Measurements from ENCODE around the gene TICRR. TPM values are rescaled to one million over a fixed set of nuclear protein-coding genes. Genes with fewer than 3 reads are reported as not detected.

TICRR gene
- total RNA-seq, 1 experiment from 2014 or later = 11.7 TPM

DNA sequence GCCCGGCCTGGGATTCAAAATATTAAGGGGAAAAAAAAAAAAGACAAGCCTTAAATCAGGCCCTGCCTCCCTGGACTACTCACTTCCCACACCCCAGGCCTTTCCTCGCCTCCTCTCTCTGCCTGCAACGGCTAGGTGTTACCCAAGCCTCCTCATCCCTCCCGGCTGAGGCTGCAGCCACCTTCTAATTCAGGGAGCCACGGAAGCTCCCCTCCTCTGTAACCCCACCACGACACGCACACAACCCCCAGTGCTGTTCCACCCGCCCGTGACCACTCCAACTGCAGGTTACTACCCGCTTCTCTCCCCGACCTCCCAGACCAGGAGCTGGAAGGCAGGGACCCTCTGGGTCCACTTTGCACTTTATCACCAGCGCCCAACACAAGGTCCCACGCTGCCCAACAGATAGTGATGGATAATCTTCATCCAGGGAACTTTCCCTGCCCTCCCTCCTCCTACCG lies 79.1 kb downstream of the TICRR start:
- peak; percentile 45 for DNase-seq (ENCODE audit: low read depth)

DNA sequence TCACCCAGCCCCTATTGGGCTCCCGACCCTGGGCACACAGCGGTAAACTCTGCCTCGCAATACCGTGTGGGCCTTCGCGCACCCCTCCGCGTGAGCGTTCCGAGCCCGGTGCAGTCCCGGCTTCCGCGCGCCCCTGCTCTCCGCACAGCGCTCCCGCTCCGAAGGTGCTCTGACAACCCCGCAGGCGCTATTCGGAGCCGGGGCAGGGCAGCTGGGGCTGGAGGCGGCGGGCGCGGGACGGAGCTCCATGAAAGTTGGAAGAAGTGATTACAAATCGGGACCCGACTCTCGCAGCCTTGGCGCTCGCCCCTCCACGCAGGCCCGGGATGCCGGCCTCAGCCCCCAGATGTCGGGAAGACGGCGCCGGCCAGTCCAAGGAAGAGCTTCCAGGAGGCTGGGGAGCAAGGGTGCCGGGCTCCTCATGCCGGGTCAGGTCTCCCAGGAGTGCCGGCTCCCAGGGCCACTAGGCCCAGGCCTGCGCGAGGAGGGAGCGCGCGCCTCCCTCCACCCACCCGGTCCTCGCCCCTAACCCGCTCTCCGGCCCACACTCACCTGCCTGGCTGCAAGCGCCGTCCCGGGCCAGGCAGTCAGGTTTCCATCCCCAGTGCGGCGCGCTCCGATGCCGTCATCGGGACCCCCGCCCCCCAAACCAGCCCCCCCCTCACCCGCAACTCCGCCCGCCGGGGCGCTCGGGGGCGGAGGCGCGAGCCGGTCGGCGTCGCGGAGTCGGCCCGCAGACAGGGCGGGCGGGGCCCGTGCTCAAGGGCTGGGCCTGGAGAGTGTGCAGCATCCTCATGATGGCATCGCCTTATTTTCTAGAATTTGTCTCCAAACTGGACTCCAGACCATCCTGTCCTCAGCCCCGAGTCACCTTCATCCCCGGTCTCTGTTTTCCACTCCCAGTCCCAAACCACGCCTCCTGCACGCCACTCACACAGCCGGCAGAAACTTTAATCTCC lies 79.9 kb downstream of the TICRR start, which contains the start of gene KIF7:
Gene KIF7, minus strand, starts transcription at position 621 of the 959 bp plus-strand sequence. CDS start 2,537 bp downstream, outside the sequence.
- DNase-seq (ENCODE audit: low read depth) = peak; percentile 42

DNA sequence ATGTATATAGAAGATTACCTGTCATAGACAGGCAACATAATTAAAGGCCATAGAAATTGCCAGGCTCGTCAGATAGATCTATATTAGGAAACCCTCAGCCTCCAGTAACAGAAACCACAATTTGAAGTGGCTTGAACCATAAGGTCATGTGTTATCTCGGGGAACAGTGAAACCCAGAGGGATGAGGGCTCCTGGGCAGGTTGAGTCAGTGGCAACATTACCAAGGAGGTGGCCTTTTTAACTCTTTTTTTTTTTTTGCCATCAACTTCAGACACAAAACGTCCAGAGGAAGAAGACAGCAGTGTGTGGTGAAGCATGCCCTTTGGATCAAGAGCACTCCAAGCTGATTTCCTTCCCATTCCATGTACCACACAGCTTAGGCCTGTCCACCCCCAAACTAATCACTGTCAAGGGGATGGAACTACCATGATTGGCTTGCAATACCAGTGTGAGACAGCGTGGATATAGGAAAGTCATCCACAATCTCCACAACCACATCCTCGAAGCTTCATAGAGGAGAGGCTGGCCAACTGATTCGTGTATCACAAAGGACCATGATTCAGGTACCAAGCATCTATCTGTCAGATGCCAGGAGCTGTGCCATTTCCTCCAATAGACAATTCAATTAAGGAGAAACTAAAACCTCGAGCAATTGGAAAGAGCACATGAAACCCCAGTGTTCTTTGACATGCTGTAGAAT lies 81.0 kb downstream of the TICRR start:
- peak; percentile 58 for DNase-seq (ENCODE audit: low read depth)

DNA sequence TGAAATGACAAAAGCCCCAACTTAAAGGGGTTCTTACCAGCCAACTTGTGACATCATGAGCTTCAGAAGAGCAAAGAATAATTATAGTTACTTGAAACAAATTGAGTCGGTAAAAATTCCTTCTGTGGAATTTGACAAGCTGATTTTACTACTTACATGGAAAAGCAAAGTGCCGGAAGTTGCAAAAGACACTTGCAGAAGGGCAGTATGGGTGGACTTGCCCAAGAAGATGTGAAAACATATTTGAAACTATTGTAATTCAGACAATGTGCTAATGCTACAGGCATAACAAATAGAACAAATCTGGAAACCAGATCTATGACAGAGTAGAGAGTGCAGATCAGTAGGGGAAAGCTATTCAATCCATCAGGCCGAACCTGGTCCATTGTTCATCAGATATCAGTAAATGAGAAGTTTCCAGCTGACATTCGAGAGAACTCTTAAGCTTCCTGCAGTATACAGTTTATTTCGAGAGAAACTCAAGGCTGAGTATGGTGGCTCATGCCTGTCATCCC lies 82.5 kb downstream of the TICRR start:
- DNase-seq (ENCODE audit: low read depth) = no peak

DNA sequence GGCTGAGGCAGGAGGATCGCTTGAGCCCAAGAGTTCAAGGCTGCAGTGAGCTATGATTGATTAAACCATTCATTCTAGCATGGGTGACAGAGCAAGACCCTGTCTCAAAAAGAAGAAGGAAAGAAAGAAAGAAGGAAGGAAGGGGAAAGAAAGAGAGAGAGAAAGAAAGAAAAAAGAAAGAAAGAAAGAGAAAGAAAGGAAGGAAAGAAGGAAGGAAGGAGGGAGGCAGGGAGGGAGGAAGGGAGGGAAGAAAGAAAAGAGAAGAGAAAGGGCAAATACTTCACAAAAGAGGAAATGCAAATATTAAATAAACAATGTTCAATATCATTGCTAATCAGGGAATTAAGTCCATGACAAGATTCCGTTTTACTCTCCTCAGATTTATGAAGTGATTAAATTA lies 84.0 kb downstream of the TICRR start:
- DNase-seq (ENCODE audit: low read depth) = no peak

DNA sequence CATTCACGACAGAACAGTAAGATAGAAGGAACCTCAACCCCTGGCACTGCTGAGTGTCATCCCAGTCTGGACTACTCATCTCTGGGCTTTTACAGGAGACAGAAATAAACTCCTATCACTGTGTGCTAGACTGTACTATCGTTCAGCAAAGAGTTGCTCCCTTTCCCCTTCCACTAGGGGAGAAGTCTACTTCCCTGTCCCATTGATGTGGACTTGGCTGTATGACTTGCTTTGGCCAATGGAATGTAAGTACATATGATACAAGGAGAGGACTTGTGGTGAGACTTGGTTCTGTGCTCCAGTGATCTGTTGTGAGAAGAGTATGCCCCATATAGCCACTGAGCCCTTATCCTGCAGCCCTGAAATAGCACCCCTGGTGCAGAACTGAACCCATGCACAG lies 85.3 kb downstream of the TICRR start:
- no peak for DNase-seq (ENCODE audit: low read depth)

DNA sequence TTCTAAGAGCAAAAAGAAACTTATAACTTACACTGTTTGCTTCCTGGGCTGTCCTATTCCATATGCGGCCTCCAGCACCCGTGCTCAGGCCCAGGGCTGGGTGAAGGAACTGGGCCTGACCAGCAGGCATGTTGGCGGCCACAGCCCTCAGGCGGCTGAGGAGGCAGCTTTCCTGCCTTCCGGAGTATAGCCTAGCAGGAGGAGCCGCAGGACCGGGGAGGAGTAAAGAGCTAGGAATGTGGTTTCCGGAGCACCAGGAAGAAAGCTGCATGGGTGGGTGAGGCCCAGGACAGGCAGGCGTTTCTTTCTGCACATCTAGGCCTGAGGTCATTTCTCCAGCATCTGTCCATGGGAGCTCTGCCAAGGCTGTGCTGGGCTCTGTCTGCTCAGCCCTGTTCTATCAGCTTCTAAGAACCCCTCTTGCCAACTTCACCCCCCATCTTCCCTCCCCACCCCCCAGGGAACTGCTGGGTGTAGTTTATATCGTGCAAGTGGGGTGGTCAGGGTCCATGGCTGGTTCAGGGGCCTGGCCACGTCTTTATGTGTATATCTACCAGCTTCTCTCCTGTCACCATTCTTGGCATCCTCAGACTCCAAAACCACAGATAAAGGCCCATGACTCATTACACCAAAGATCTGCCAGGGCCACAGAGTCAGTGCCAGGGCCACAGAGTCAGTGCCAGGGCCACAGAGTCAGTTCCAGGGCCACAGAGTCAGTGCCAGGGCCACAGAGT lies 87.8 kb downstream of the TICRR start:
- DNase-seq (ENCODE audit: low read depth) = peak; percentile 99

DNA sequence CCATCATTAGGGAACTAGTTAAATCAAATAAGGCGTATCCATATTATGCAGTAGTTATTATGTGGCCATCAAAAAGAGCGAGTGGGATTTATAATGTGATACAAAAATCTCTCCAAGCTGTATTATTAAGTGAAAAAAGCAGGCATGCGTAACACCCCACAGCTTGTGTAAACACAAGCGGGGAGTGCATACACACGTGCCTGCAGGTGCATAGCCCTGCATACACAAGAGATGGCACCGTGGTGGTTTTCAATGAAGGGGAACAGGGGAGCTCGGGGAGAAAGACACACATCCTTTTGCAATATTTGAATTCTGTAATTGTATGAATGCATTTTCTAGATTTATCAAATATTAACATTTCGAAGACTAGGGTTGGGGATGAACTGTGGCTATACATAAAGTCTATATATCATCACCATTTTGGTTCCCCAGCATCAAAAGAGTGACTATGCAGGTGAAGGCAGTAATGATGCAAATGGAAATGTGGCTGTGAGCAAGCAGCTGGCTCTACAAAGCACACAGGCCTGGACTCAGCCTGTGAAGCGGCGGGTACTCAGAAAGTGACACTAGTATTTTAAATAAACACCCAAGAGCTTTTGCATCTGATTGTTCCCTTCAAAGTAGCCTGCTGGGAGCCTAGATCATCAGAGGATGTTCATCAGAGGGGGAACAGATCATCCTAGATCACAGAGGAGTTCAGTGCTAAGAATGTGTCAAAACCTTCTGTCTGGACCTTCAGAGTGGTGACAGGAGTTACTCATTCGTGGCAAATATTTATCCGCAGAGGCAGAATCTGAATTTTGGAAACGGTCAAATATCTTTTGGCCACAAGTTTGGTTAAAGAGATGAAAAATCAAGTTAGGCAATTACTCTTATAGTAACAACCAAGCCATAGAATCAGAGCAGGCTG lies 89.4 kb downstream of the TICRR start:
- DNase-seq (ENCODE audit: low read depth) = peak; percentile 20

DNA sequence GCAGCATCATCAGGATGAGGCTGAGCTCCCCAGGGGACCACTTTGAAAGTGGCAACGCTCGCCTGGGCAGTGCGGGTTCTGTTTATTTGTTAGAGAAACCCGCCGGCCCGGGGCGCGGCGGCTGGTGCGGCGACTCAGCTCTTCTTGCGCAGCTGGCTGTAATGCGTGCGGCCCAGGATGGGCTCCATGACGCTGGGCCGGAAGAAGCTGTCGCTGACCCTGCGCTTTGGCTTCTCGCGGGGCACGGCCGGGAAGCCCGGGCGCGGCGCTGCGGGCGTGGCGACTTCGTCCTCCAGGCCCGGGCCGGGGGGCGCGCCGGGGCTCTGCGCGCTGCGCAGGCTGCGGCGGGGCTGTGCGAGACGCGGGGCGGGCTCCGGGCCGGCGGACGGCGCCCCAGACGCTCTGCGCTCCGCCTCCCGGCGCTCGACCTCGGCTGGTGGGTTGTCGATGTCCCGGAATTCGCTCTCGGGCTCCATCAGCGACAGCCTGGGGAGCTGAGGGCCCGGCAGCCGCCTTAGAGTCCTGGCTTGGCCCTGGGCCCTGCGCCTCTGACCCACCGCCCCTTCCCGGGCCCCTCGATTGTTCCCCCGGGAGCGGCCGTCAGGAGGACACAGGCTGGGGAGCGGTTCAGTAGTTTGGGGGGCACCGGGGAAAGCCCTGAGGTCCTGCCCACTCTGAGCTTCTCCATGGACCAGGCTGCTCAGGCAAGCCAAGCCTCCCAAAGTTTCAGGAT lies 90.3 kb downstream of the TICRR start:
- DNase-seq (ENCODE audit: low read depth) = peak; percentile 78

DNA sequence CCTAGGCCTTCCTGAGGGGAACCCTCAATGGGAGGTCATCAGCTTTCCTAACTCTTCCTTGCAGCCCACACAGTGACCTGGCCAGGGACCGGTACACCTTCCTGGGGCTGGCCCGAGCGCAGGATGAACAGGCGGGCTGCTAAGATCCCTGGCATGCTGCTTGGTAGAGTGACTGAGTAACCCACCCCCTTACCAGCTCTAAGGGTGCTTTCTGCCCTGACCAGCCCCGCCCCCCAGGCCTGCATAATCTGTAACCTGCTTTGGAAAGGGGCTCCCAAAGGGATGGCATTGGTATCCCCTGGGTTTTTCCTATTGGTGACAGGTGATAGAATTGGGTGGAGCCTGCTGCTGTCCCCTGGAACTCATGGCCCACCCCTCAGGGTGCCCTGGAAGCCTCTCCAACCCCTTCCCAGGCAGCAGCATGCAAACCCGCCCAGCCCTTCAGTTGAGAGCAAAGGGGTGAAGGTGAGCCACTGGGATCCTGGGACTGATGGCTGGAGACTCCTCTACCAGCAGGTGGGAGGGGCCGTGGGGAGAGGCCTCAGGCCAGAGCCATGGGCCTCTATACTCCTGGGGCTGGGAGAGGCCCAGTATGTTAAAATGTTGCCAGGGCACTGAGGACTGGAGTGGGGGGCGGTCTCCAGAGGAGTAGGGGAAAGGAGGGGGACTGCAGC lies 91.1 kb downstream of the TICRR start:
- no peak for DNase-seq (ENCODE audit: low read depth)

DNA sequence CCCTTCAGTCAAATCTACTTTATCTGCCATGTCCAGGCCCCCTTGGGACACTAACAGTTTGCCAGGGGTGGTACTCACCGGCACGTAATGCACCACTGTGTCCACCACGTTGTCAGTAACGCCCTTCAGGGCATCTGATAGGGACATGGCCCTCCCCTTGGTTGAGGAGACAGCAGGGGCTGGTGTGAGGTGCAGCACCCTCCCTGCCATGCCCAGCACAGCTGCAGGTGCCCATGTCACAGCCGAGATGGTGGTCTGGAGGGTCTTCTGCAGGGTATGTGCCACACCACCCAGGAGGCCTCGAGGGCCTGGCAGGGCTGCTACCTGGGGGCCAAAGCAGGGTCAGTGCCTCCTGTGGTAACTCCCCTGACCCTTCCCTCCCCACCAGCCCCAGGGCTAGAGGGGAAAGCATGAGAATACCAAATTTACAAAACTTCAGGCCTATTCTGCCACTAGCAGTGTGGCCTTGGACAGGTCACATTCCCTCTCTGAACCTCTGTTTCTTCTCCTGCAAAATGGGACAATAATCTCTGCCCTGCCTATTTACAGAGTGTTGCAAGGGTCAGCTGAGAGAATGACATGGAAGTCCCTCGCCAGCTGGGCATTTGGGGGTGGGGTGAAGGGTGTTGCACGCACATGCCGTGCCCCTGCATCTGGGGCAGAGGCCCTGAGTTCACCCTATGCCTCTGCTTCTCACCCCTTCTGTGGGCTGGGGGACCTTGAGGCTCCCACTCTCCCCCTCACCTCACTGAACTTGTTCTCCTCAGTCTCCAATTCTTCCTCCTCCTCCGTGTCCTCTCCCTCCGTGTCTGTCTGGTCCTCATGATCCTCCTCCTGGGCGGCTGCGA lies 91.8 kb downstream of the TICRR start:
- no peak for DNase-seq (ENCODE audit: low read depth)

DNA sequence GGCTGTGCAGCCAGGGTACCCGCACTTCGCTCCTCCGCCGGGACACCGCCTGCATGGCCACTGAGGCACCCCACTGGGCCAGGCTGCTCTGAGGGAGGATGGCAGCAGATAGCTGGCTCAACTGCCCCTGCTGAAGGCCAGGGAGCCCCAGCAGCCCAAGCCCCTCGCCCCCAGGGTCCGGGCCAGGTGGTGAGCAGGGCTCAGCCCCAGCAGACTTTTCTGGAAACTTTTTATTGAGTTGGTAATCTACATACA lies 92.4 kb downstream of the TICRR start:
- DNase-seq (ENCODE audit: low read depth) = no peak

DNA sequence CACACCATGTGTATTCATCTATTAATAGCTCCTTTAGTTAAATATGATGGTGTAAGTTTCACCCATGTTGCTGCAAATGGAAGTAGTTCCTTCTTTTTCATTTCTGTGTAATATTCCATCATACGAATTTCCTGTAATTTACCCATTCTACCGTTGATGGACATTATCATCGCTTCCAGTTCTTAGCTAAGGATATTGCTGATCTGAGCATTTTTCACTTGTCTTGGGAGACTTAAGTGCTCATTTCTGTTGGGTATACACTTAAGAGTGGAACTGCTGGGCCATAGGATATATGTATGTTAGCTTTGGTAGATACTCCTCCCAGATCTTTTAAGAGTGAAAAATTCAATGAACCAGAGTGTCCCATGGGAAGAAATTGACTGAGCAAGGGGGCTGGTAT lies 92.9 kb downstream of the TICRR start:
- DNase-seq (ENCODE audit: low read depth) = no peak

DNA sequence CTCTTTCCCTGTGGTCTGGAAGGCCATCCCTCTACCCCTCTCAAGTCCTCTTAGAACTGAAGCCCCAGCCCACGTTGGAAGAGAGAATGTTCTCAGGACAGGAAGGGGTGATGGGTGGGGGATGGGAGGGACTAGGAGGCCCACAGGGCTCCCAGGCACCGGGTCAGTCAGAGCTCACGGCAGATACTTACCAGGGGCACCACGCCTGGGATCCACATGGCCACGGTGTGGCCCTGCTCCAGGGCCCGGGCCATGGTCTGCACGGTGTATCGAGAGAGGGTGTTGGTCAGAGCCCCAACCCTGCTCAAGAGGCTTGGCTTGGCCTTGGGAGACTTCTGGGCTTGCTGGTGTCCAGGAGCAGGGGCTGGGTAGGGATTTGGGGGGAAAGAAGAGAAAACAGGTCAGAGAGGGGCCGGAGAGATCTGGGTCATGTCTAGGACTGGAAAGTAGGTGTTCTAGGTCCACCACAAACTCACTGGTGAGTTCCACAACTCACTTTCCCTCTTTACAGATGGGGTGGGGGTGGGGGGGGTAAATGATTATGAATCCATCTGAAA lies 94.1 kb downstream of the TICRR start:
- no peak for DNase-seq (ENCODE audit: low read depth)

DNA sequence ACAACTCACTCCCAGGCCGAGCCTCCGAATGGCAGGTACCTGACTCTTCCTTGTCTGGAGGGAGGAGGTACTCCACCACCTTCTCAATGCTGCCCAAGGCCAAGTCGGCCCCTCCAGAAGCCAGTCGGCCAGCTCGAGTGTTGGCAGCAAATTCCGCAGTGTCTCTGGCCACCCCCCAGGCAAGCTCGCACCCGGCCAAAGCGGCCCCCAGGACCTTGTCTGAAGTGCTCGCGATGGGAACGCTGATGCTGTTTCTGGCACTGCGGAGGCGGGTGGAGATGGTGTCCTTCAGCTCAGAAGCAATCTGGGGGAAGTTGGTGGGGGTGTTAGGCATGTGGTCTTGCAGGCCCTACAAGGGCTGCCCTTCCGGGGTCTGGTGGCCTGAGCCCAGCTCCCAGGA lies 94.7 kb downstream of the TICRR start:
- no peak for DNase-seq (ENCODE audit: low read depth)

DNA sequence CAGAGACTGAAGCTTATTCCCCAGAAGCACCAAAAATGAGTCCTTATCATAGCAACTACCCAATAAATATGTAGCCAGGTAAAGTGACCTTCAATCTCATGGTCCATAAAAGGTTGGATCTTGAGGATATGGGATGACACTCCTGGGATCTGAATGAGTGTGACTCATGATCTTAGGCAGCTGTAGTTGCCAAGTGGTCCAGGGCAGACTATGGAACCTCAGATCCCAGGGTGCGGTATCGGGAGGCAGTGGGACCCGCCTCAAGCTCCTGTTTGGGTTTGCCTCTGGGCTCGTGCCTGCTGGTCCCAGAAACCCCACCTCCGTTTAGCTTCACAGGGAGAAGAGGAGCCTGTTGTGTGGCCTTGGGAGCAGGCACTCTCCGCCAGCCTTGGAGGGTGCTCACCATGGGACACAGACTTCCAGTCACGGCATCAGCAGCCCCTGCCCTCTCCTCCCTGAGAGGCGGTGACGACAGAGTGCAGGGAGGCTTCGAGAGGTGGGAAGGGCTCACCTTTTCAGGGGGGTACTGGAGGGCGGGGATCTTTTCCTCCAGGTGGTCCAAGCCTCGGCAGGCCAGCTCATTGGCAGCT lies 95.8 kb downstream of the TICRR start:
- DNase-seq (ENCODE audit: low read depth) = no peak

DNA sequence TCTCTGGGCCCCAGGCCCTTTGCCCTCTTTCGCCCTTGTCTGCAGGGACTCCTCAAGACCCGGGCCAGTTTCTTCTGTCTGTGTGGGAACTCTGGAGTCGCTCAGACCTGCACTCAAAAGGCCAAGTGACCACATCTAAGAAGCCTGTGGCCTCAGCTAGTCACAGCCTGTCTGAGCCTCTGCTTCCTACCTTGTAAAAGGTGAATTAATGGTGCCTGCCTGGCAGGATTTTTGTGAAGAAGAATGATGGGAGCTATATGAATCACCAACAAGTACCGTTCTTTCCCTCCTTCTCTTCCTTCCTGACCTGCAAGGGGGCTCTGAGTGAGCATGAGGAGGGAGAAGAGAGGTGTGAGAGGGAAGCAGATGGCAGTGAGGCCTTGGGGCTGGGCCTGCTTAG lies 96.4 kb downstream of the TICRR start:
- DNase-seq (ENCODE audit: low read depth) = no peak

Data from RPMI7951 (cell line).